Measurements from ENCODE around the gene FOCAD.

DNA sequence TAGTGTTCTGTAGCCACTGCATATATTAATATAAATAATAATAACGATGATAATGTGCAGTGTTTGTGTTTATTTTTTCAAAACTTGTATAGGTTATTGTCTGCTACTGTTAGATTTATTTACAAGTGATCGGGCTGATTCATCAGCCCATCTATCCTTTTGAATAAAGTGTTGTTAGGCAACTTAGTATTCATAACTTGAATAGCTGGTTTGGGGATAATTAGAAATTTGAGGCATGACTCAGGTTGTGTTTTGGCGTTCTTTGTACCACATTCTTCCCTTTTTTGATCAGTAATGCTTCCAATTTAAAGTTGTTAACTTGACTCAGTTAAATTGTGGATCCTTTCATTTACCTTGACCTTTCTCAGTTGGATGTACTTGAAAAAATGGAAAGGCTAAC lies 69.7 kb downstream of the FOCAD start:
- TF ChIP-seq, protein P1, sequence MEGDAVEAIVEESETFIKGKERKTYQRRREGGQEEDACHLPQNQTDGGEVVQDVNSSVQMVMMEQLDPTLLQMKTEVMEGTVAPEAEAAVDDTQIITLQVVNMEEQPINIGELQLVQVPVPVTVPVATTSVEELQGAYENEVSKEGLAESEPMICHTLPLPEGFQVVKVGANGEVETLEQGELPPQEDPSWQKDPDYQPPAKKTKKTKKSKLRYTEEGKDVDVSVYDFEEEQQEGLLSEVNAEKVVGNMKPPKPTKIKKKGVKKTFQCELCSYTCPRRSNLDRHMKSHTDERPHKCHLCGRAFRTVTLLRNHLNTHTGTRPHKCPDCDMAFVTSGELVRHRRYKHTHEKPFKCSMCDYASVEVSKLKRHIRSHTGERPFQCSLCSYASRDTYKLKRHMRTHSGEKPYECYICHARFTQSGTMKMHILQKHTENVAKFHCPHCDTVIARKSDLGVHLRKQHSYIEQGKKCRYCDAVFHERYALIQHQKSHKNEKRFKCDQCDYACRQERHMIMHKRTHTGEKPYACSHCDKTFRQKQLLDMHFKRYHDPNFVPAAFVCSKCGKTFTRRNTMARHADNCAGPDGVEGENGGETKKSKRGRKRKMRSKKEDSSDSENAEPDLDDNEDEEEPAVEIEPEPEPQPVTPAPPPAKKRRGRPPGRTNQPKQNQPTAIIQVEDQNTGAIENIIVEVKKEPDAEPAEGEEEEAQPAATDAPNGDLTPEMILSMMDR (IDR thresholded peaks at IDR 0.05) = no peak
- TF ChIP-seq POLR2AphosphoS5 (IDR thresholded peaks at IDR 0.05) = no peak
- TF ChIP-seq POLR2A (IDR thresholded peaks at IDR 0.05) = no peak
